Suprapubic skin (tissue), 3 donors: ENCODE measurements around the gene WDR73.

Experiments
- CTCF ChIP-seq, 2 donors: fragments of 200-600 bp in 1 of 2; fragments of 450-650 bp in 1 of 2; sonication (generic) in 1 of 2; IDR thresholded peaks; one replicate each; pipeline ENCODE4 v1.5.1; 2016 to 2019; ENCODE audit warnings: antibody characterized with exemption in 2 of 2, mild to moderate bottlenecking in 1 of 2, moderate library complexity in 1 of 2
- POLR2A ChIP-seq, 2 donors: fragments of 450-650 bp; IDR thresholded peaks; one replicate each; pipeline ENCODE4 v1.6.1; 2017; ENCODE audit warnings: antibody characterized with exemption in 2 of 2, mild to moderate bottlenecking in 2 of 2, moderate library complexity in 2 of 2

DNA sequence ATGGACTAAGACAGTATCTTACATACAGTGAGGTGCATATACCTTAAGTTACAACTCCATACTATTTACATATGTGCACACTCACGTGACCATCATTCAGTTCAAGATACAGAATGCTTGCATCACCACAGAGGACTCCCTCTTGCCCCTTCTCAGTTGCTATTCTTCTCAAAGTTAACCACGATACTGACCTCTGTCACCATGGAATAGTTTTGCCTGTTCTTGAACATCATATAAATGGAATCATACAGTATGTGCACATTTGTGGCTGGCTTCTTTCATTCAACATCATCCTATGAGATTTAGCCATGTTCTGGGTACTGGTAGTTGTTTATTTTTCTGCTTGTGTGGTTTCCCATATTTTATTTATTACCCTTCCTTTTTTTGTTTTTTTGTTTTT lies 63.7 kb downstream of the WDR73 start:
- no peak for TF ChIP-seq CTCF (IDR thresholded peaks at IDR 0.05)
- no peak for TF ChIP-seq POLR2A (IDR thresholded peaks at IDR 0.05)
